Measurements from ENCODE around the gene OR2T33.

GRCh38 chr1:248288391-248288790, 10.6 kb upstream of the OR2T33 start:
- no peak for TF ChIP-seq CTCF (IDR thresholded peaks at IDR 0.05; ENCODE audit: low read length)
- TF ChIP-seq EZH2phosphoT487 (IDR thresholded peaks at IDR 0.05; ENCODE audit: low read length) = no peak
